Stimulated activated CD8-positive, alpha-beta memory T cell treated with anti-CD3 and anti-CD28 coated beads, Interleukin-4, amount 100 ng/mL, for 24 hours (primary cell): ENCODE results near the gene ZNF345.

Source experiments
- DNase-seq: peaks from one replicate; pipeline ENCODE4 v3.0.0-alpha.2; 2020; ENCODE audit warnings: low read depth

Gene ZNF345

GRCh38 chr19:36918090-36918489 is 67.4 kb downstream of the ZNF345 start:
- no peak for DNase-seq
